Stimulated activated CD4-positive, alpha-beta T cell treated with anti-CD3 and anti-CD28 coated beads, TNF-alpha, amount 100 ng/mL, for 1 hour (primary cell): ENCODE measurements around the gene SEZ6L.
A peak's percentile ranks its signal among the peaks of the same experiment; 100 is the strongest.

Source experiments
- DNase-seq, 3 donors: peaks; one replicate each; pipeline ENCODE4 v3.0.0-alpha.2; 2020; ENCODE audit warnings: low read depth in 3 of 3, low spot score in 1 of 3

Gene SEZ6L

DNA sequence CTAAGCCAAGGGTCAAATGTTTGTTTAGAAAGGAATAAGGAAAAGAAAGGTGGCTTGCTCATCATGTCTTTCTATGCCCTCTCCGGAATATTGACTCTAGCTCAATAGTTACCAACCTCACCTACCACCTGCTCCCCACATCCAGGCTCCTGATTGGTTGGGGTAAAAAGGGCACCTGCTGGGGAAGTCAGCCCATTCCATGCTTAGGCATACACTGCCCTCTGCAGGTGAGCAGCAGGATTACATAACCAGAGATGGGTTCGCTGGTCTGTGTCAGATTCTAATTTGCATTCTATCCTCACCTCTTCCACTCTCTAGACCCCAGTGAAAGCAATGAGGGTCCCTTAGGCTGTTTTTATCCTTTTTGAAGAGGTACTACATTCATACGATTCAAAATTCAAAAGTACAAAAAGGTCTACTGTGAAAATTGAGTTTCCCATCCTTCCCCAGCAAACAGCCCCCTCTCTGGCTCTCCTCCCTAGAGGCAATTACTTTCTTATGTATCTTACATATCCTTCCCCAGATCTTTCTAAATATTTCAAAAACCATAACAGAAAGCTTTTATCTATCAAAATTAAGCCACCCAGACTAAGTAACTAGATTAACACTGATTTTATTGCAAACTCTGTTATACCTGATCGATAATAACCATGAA, 161.8 kb downstream of the SEZ6L start:
- DNase-seq = peak in 2 of 3 donors; percentile 5 to 37

DNA sequence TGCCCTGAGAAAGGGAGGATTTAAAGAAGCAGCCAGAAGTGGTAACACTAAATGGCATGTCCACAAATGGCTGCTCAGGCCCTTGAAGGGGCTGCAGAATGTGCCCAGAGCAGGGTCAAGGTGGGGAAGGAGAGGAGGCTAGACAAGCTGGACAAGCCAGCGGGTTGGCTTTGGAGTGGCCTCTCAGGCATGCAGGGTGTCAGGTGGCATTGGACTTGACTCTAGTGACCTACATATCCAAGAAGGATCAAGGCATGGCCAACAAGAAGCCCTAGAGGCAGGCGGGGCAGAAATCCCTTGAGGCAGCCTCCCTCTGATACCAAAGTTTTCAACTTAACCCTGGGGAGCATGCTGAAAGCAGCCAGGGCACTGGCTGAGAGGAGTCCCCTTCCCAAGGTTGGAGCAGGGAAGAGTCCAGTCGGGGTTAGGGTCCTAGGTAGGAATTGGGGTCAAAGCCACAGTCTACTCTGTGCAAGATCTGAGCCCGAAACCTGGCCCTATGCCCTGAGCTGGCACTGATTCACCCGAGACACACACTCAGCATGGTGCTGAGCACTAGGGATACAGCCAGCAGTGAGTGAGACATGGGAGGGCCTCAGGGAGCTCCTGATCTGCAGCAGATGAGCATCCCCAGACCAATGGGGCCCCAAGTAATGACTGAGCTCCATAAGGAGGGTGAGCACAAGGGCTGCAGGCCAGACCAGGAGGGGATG, 164.0 kb downstream of the SEZ6L start:
- DNase-seq = no peak

DNA sequence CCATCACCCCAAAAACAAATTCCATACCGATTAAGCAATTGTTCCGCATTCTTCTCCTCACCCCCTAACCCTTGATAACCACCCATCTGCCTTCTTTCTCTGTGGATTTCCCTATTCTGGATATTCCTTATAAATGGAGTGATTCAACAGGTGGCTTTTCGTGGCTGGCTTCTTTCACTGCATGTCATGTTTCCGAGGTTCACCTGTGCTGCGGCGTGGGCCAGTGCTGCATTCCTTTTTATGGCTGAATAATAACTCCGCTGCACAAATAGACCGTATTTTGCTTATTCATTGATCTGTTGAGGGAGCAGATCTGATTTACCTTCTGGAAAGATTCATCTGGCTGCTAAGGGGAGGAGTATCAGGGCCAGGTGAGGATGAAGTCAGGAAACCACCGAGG, 165.0 kb downstream of the SEZ6L start:
- DNase-seq = no peak

DNA sequence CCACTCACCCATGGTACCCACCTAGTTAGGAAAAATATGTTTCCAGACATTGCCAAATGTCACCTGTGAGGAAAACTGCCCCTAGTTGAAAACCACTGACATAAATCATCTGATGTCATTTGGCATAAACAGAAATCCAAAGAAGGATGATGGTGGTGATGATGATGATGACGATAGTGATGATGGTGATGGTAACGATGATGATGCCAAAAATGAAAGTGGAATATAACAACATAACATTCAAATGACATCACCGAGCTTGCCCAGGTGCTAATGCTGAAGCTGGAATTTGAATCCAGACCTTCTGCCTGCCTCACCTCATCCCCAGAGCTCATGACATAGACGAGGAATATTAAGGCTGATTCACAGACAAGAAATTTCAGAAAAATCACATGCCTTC, 167.5 kb downstream of the SEZ6L start:
- no peak for DNase-seq

DNA sequence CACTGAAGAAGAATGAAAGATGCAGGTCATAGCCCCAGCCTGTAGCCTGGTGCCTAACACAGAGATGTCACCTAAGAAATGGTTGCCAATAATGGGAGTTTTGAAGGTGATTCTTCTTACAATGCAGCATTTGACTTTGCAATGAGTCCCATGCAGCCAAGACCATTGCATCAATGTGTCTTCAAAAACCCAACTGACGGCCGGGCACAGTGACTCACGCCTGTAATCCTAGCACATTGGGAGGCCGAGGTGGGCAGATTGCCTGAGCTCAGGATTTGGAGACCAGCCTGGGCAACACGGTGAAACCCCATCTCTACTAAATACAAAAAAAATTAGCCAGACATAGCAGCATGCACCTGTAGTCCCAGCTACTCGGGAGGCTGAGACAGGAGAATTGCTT, 170.5 kb downstream of the SEZ6L start:
- no peak for DNase-seq

DNA sequence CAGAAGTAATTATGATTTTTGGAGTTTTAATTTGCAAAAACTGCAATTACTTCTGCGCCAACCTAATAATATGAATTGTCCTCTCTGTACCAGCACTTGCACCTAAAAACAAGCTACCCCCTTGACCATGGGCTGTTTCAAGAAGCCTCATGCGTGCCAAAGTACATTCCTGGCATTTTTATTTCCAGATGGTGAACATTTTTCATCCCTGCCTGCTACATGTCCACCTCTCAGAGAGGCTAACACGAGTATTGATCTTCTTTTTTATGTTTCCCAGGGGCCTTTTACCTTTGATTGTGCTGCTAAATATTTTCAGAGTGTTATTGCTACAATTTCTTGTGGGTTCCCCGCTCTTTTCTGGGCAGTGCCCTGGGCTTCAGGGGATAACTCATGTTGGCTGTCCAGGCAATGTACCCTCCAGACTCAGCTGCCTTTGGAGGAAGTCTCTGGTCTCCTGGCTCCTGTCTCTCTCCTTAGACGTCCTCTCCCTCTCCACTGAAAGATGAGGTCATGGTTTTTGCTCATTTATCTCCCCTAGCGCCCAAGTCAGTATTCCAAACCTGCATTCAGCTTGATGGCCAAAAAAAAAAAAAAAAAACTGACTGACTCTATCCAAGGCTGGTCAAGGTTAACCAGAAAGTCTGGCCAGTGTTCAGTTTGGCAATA, 173.6 kb downstream of the SEZ6L start:
- DNase-seq = no peak

DNA sequence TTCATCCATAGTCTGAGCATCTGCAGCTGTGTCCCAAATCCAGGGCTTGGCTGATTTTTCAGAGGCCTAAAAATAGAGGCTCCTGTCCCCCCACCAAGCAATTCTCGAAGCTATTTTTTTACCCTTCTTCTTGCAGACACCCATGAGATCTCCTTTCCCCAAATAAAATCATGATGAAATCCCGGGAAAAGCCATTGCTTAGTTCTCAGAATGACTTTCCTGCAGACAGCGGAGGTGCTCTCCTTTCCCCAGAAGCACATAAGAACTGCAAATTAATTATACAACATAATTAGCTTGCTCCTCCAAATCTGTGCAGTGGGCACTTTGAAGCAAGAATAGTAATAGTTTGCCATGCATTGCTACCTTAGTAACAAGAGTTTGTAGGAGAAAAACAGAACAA, 176.2 kb downstream of the SEZ6L start:
- no peak for DNase-seq

DNA sequence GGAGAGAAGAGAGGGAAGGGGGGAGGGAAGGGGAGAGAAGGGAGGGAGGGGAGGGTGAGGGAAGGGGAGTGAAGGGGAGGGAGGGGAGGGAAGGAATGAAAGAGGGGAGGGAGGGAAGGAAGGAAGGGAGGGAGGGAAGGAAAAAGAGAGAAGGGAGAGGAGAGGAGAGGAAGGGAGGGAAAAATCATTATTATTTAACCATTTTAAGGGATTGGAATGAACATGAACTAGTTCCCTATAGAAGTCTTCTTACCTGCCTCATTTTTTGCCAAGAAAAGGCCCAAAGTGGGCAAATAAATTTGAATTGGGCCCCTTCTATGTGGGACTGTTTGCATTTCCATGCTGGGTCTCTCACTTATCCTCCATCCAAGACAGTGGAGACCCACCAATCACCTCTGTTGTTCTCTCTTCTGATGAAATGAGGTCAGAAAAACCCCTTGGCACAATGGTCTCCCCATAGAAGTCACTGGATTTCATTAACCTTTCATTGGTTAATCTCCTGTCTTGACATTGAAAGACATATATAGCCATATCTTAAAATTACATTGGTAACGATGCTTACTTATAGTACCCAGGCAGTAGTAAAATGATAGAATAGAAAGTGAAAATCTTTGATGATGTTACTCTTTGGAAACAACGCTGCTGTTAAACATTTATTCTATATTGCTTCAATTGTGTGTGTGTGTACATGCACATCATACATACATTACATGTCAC, 179.7 kb downstream of the SEZ6L start:
- DNase-seq = no peak

DNA sequence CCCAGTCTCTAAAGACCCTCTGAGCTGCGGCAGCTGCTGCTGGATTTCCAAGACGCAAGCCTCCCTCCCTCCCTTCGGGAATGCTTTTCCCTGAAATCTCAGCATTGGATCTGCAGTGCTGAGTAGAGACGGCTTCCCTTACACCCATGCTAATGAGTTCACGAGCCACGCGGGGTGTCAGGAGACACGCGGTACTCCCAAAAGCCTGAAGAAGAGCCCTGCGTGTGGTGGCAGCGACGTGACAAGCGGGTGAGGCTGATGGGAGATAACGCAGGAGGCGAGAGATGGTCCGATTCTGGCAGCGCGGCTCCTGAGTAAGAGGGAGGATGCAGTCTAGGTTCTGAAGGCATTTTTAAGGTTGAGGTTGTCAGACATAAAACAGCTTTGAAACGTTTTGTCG, 185.4 kb downstream of the SEZ6L start:
- DNase-seq = no peak

DNA sequence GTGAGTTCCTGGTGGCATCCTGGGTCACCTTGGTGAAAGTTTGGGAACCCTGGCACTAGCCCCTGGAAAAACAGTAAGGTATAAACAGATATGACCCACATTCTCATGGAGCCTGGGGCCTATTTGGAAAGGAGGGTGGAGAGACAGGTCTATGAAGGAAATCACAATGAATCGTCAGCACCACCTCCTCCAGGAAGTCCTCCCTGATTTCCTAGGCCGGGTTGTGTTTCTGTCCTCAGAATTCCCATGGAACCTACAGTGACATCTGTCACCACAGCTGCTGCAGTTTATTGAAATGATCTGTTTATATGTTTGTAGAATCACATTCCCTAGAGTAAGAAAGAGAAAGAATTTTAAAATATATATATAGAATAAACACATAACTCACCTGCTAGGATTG, 188.0 kb downstream of the SEZ6L start:
- no peak for DNase-seq

DNA sequence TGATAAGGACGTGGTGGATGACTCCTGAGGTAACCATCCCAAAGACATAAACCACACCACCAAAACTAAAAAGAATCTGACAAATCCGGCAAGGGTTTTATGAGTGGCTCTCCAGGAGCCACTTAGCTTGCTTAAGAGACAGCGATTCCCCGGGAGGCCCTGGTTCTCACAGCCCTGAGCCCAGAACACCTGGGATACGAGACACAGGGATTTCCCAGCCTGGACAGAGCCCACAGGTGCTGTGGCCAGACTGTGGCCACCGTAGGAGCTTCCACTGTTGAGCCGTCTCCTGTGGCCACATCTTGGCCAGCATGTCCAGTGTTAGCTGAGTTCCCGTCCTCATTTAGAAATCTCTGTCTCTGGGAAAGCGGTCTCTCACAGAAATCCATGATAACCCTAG, 188.6 kb downstream of the SEZ6L start:
- DNase-seq = no peak

DNA sequence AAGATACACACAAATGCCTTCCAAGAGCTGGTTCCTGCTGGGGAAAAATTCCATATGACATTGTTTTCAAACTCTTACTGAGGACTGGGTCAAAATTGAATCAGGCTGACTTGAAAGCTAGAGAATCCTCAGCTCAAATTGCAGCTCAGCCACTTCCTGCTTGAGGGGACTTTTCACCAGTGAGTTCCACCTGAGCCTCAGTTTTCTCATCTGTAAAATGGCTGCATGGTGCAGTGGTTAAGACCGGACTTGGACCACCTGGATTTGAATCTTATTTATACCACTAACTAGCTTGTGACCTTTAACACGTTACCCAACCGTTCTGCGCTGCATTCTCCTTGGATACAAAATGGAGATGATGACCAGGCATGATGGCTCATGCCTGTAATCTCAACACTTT, 189.9 kb downstream of the SEZ6L start:
- no peak for DNase-seq

DNA sequence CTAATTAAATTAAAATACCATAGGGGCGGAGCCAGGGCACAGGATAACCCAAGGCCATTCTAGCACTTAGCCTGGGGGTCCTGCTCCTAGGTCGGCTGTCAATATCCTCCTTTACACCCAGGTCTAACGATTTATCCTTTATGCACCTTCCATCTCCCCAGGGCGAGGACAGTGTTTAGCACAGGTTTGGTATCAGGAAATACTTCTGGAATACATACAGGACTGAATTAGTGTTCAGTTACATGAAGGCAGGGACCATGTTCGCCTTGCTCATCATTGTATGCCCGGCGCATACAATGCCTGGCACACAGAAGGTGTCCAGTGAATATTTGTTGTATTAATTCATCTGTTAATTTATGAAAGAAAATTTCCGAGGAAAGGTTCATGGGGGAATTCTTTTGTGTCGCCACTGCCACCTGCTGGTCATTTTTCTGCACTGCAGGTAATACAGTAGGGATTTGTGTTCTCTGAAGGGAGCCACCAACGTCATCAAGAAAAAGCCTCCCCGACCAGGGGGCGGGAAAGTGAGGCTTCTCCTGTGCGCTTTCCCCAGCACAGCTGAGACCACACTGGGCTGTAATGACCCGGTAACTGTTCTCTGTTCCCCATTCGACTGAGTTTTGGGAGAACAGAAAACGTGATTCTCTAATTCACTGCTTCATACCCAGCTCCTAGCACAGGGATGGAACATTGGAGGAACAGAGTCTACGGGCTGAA, 191.1 kb downstream of the SEZ6L start:
- peak; percentile 17 to 47 (median 38) for DNase-seq

DNA sequence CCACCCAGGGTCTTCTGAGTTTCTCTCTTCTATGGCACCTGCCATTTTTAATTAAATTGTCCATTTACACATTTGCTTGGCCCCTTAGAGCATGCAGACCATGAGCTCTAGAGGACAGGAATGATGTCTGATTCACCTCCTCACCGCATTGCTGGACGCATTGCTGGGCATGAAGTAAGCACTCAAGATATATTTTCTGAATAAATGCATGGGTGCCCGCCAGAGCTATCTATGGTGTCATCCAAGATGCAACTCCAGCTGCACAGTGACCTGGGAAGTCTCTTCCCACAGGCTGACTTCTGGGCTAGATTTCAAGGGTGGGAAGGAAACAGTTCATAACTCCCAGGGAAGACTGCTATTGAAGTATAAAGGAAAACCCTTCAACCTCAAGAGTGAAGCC, 193.2 kb downstream of the SEZ6L start:
- no peak for DNase-seq

DNA sequence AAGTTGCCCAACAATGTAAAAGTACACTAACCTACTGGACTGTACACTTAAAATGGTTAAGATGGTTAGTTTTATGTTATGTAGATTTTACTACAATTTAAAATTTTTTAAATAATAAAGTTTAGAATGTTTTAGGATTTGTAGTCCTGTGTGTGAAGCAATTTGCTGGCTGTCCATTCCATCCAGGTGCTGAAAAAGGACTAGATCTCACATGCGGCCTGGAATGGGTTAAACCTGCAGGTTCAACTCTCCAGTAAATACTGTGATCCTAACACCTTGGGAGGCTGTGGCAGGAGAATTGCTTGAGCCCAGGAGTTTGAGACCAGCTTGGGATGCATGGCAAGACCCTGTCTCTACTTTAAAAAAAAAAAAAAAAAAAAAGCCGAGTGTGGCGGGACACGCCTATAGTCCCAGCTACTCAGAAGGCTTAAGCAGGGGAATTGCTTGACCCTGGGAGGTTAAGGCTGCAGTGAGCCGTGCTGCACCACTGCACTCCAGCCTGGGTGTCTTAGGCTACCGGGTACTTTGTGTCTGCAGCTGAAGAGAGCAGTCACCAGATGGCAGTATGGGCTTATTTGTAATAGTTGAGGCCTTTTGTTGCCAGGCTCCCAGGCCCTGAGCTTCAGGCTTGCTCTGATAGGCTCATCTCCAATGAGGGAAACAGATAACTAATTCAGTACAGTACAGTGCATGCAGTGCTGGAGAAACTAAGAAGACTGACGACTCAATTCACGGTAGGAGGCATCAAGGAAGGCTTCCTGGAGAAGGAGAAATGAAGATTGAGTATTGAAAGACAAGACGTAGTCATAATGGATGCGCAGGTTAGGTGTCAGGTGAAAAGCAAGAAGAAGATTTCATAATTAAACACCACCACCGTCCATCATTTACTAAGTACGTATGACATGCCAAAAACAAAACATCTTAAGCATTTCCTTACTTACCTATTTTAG, 195.1 kb downstream of the SEZ6L start:
- peak in 2 of 3 donors; percentile 2 to 6 for DNase-seq

DNA sequence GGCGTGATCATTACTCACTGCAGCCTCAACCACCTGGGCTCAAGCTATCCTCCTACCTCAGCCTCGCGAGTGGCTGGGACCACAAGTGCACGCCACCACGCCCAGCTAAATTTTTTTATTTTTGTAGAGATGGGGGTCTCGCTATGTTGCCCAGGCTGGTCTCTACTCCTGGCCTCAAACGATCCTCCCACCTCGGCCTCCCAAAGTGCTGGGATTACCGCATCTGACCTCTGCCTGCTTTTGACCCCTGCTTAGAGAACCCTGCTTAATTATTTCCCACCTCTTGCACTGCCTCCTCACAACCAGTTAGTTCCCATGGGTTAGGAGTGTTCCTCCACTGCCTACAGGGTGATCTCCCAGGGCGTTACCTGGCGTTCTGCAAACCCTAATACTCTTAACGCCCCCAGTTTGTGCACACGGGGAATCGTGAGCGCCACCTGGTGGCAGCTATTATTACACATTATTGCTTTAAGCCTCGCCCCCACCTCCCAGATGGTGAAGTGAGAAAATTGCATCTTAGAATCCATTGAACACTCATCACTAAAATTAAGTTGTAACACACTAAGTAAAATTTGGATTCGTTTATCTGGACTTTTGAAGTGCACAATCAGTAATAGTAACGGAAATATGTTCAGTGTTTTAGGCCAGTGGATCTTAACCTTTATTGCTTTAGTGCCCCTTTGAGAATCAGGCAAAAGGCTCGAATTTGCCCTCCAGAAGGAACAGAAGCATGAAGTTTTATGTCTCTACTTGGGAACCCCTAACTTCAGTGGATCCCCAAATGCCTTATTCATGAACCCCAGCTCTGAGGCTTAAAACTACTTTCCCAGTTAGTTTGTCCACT, 198.4 kb downstream of the SEZ6L start:
- DNase-seq = peak in 2 of 3 donors; percentile 11 to 49

DNA sequence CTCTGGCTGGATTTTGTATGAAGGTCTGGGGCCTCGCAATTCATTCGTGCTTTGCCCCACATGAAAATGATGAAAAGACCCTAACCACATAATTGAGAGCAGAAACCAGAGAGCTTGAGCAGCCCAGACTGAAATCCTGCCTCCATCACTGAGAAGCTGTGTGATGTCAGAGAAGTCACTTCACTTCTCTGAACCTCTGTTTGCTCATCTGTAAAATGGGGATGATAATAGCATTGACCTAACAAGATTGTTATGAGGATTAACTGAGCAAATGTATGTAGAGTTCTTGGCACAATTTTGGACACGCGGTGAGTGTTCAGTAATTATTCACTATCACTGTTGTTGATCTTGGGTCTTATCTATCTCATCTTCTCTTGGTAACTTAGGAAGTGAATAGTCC, 203.6 kb downstream of the SEZ6L start:
- no peak for DNase-seq

DNA sequence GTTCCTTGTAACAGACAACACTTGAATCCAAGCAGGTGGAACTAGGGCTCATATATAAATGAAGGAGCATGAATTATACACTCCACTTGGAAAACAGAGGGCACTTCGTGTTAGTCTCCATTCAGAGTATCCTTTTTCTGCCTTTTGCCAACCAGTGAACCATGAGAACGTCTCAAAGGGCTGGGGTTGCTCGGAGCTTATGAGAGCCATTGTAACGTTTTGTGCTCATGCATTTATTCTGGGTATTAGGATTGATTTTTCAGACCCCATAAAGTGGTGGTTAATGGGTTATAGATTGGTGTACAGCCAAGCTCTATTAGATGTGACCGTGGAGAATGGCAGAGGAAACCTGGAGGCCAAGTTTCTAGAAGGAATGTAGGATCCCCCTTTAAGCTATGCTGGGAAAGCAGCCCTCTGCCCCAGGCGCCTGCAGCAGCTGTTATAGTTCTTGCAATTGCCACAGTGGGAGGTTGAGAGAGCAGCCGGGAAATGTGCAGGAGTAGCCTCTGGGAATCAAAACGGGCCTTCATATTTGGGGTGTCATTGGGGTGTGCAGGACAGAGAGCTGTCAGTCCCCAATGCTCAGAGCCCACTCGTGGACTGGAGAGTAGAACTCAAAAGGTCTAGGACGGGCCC, 205.2 kb downstream of the SEZ6L start:
- DNase-seq = no peak
